Measurements from ENCODE around the gene GALNT14.

The GALNT14 gene

DNA sequence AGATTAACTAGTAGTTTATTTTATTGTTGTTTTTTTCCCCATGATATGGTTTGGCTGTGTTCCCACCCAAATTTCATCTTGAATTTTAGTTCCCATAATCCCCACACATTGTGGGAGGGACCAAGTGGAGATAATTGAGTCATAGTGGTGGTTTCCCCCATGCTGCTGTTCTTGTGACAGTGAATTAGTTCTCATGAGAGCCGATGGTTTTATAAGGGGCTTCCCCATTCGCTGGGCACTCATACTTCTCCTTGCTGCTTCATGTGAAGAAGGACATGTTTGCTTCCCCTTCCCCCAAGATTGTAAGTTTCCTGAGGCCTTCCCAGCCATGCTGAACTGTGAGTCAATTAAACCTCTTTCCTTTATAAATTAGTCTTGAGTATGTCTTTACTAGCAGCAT is 36.5 kb downstream of the GALNT14 start:
- Histone ChIP-seq H3K4me2 (no peak overlapping the region), H3K27ac (no peak overlapping the region), H3K36me3 (ENCODE audit: insufficient read depth) (no peaks in the 10 kb centered on the region), H3K4me1 (ENCODE audit: low read depth, poor library complexity, severe bottlenecking) (no peaks in the 10 kb centered on the region), H3K27me3 (ENCODE audit: insufficient read depth, low read depth) (no peaks in the 10 kb centered on the region), H3K4me3 (IDR thresholded peaks at IDR 0.05; ENCODE audit: insufficient read depth, low read depth, low read length) (no peak overlapping the region), H4K20me1 (ENCODE audit: insufficient read depth) (no peaks in the 10 kb centered on the region), H2AFZ (ENCODE audit: low read depth) (no peak overlapping the region), H3K9ac (no peak overlapping the region), H3K79me2 (ENCODE audit: insufficient read depth, low read depth) (no peaks in the 10 kb centered on the region)
- TF ChIP-seq, protein P1, sequence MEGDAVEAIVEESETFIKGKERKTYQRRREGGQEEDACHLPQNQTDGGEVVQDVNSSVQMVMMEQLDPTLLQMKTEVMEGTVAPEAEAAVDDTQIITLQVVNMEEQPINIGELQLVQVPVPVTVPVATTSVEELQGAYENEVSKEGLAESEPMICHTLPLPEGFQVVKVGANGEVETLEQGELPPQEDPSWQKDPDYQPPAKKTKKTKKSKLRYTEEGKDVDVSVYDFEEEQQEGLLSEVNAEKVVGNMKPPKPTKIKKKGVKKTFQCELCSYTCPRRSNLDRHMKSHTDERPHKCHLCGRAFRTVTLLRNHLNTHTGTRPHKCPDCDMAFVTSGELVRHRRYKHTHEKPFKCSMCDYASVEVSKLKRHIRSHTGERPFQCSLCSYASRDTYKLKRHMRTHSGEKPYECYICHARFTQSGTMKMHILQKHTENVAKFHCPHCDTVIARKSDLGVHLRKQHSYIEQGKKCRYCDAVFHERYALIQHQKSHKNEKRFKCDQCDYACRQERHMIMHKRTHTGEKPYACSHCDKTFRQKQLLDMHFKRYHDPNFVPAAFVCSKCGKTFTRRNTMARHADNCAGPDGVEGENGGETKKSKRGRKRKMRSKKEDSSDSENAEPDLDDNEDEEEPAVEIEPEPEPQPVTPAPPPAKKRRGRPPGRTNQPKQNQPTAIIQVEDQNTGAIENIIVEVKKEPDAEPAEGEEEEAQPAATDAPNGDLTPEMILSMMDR (conservative IDR thresholded peaks at IDR 0.05; ENCODE audit: low read depth, low read length) = no peak

DNA sequence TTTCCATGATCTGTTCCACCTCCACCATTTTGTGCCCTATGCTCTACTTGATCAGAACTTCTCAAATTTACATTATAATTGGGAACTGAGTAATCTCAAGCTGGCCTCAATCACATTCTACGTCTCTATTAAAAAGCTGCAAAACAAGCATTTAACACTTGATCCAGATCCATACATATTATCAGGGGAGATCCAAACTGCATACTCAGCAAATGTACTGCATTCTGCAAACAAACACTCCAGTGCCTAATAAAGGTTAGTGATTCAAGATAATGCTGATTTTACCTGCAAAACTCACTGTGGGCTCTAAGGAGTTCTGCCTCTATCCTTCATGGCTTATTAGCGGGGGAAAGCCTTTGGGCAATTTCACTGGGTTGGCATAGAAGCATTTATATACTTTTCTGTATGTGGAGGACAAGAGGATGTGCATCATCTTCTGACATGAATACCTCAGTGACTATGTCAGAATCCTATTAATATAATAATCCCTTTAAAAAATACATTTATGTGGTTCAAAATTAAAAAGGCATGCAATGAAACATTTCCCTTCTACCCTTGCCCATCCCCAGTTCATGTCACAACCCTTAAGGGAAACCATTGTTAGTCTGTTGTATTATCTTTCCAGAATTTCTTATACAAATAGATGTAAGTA is 40.2 kb downstream of the GALNT14 start:
- no peaks in the 10 kb centered on the region for H3K4me1 ChIP-seq (ENCODE audit: low read depth, poor library complexity, severe bottlenecking)
- H3K4me3 ChIP-seq (IDR thresholded peaks at IDR 0.05; ENCODE audit: insufficient read depth, low read depth, low read length) = no peak overlapping the region
- H3K27me3 ChIP-seq (ENCODE audit: insufficient read depth, low read depth) = no peaks in the 10 kb centered on the region
- H3K27ac ChIP-seq = no peak overlapping the region
- no peaks in the 10 kb centered on the region for H3K79me2 ChIP-seq (ENCODE audit: insufficient read depth, low read depth)
- no peak overlapping the region for H3K9ac ChIP-seq
- H3K4me2 ChIP-seq = no peak overlapping the region
- no peaks in the 10 kb centered on the region for H4K20me1 ChIP-seq (ENCODE audit: insufficient read depth)
- H2AFZ ChIP-seq (ENCODE audit: low read depth) = no peak overlapping the region
- H3K36me3 ChIP-seq (ENCODE audit: insufficient read depth) = no peaks in the 10 kb centered on the region
- TF ChIP-seq, protein P1 (conservative IDR thresholded peaks at IDR 0.05; ENCODE audit: low read depth, low read length) = no peak

GRCh38 chr2:31090188-31090587 is 48.1 kb downstream of the GALNT14 start:
- H3K27ac ChIP-seq = no peak overlapping the region
- H3K27me3 ChIP-seq (ENCODE audit: insufficient read depth, low read depth) = no peaks in the 10 kb centered on the region
- H3K79me2 ChIP-seq (ENCODE audit: insufficient read depth, low read depth) = no peaks in the 10 kb centered on the region
- no peak overlapping the region for H2AFZ ChIP-seq (ENCODE audit: low read depth)
- no peak overlapping the region for H3K4me2 ChIP-seq
- H3K4me1 ChIP-seq (ENCODE audit: low read depth, poor library complexity, severe bottlenecking) = no peaks in the 10 kb centered on the region
- H4K20me1 ChIP-seq (ENCODE audit: insufficient read depth) = no peaks in the 10 kb centered on the region
- TF ChIP-seq, protein P1 (conservative IDR thresholded peaks at IDR 0.05; ENCODE audit: low read depth, low read length) = no peak
- no peak overlapping the region for H3K9ac ChIP-seq
- no peaks in the 10 kb centered on the region for H3K36me3 ChIP-seq (ENCODE audit: insufficient read depth)
- H3K4me3 ChIP-seq (IDR thresholded peaks at IDR 0.05; ENCODE audit: insufficient read depth, low read depth, low read length) = no peak overlapping the region

DNA sequence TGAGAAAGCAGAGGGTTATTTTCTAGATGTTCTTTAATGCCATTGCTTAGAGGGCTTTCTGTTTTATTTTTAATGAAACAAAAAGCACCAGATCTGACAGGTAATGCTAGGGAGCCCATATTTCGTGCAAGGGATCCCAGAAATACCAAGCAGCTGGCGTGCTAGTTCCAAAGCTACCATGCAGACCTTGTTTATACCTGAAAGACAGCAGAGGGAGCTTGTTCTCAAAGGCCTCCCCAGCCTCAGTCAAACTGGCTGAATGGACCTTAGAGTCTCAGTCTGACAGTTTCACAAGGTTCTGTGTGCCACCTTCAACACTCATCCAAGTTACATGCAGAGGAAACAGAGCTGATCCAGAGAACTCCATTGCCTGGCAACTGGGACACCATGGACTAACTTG is 48.6 kb downstream of the GALNT14 start:
- no peak overlapping the region for H3K9ac ChIP-seq
- H3K4me2 ChIP-seq = no peak overlapping the region
- H3K4me1 ChIP-seq (ENCODE audit: low read depth, poor library complexity, severe bottlenecking) = no peaks in the 10 kb centered on the region
- H2AFZ ChIP-seq (ENCODE audit: low read depth) = no peak overlapping the region
- no peaks in the 10 kb centered on the region for H3K27me3 ChIP-seq (ENCODE audit: insufficient read depth, low read depth)
- no peak overlapping the region for H3K27ac ChIP-seq
- TF ChIP-seq, protein P1 (conservative IDR thresholded peaks at IDR 0.05; ENCODE audit: low read depth, low read length) = no peak
- H3K79me2 ChIP-seq (ENCODE audit: insufficient read depth, low read depth) = no peaks in the 10 kb centered on the region
- no peak overlapping the region for H3K4me3 ChIP-seq (IDR thresholded peaks at IDR 0.05; ENCODE audit: insufficient read depth, low read depth, low read length)
- H4K20me1 ChIP-seq (ENCODE audit: insufficient read depth) = no peaks in the 10 kb centered on the region
- no peaks in the 10 kb centered on the region for H3K36me3 ChIP-seq (ENCODE audit: insufficient read depth)

Data from KMS-11 (cell line).